Astrocyte (in vitro differentiated cells and primary cell): ENCODE results near the gene CILP2. TPM values are rescaled to one million over a fixed set of nuclear protein-coding genes. Genes with fewer than 3 reads are reported as not detected.

Source experiments
- DNase-seq: peaks from one replicate; pipeline ENCODE4 v3.0.0-alpha.2; 2010; ENCODE audit warnings: low read depth
- FAIRE-seq: peaks from 2 replicates; lab custom pipeline; 2011; peaks lifted over from hg19 to GRCh38; lab: Jason Lieb, UNC
- H2AFZ ChIP-seq: 2 replicates; pipeline ENCODE4 v1.6.0; 2012; ENCODE audit warnings: low read depth, low read length, inconsistent platforms
- H3K27ac ChIP-seq: 2 replicates; pipeline ENCODE4 v1.5.1; 2011; ENCODE audit warnings: low read depth, low read length, inconsistent platforms
- H3K27me3 ChIP-seq: 2 replicates; pipeline ENCODE4 v1.6.0; 2011; ENCODE audit warnings: low read length, inconsistent platforms; ENCODE audit not compliant: insufficient read depth
- H3K36me3 ChIP-seq: 2 replicates; pipeline ENCODE4 v1.5.1; 2011; ENCODE audit warnings: low read length, inconsistent platforms; ENCODE audit not compliant: insufficient read depth
- H3K4me1 ChIP-seq: 2 replicates; pipeline ENCODE4 v1.5.1; 2011; ENCODE audit warnings: low read length, inconsistent platforms; ENCODE audit not compliant: insufficient read depth
- H3K4me2 ChIP-seq: 2 replicates; pipeline ENCODE4 v1.6.0; 2012; ENCODE audit warnings: low read length, inconsistent platforms
- H3K4me3 ChIP-seq: 2 replicates; pipeline ENCODE4 v1.5.1; 2011; ENCODE audit warnings: low read depth, mild to moderate bottlenecking, low read length, inconsistent platforms; ENCODE audit not compliant: insufficient read depth
- H3K79me2 ChIP-seq: 2 replicates; pipeline ENCODE4 v1.6.0; 2012; ENCODE audit warnings: mild to moderate bottlenecking, low read length, inconsistent platforms; ENCODE audit not compliant: insufficient read depth
- H3K9ac ChIP-seq: 2 replicates; pipeline ENCODE4 v1.6.0; 2012; ENCODE audit warnings: mild to moderate bottlenecking, low read length, inconsistent platforms
- H3K9me3 ChIP-seq: 2 replicates; pipeline ENCODE4 v1.5.1; 2012; ENCODE audit warnings: low read depth, mild to moderate bottlenecking, low read length, inconsistent platforms; ENCODE audit not compliant: insufficient read depth
- H4K20me1 ChIP-seq: 2 replicates; pipeline ENCODE4 v1.6.0; 2012; ENCODE audit warnings: low read length, inconsistent platforms; ENCODE audit not compliant: insufficient read depth
- H3K27ac Mint-ChIP-seq: one replicate; pipeline ENCODE4 v1.8.0; 2021; ENCODE audit warnings: mild to moderate bottlenecking, mixed read lengths; ENCODE audit not compliant: unreplicated experiment
- H3K27me3 Mint-ChIP-seq: one replicate; pipeline ENCODE4 v1.8.0; 2021; ENCODE audit warnings: low read depth, mixed read lengths; ENCODE audit not compliant: unreplicated experiment
- H3K36me3 Mint-ChIP-seq: one replicate; pipeline ENCODE4 v1.8.0; 2021; ENCODE audit warnings: low read depth, mixed read lengths; ENCODE audit not compliant: unreplicated experiment
- H3K4me1 Mint-ChIP-seq: one replicate; pipeline ENCODE4 v1.8.0; 2021; ENCODE audit warnings: low read depth, mixed read lengths; ENCODE audit not compliant: unreplicated experiment
- H3K4me3 Mint-ChIP-seq: one replicate; pipeline ENCODE4 v1.8.0; 2021; ENCODE audit warnings: mild to moderate bottlenecking, moderate library complexity, mixed read lengths; ENCODE audit not compliant: unreplicated experiment
- H3K9me3 Mint-ChIP-seq: one replicate; pipeline ENCODE4 v1.8.0; 2021; ENCODE audit warnings: mild to moderate bottlenecking, mixed read lengths; ENCODE audit not compliant: unreplicated experiment
- EZH2 ChIP-seq: IDR thresholded peaks from 2 replicates; pipeline ENCODE4 v1.6.1; 2012; ENCODE audit warnings: mild to moderate bottlenecking, low read length, inconsistent platforms; ENCODE audit not compliant: insufficient read depth
- total RNA-seq: library from RNA; stranded (reverse); gene quantifications from 2 replicates; pipeline ENCODE4 v1.2.1, GENCODE V29; 2021
- TF ChIP-seq, protein P1 (sequence below): IDR thresholded peaks from 2 replicates; pipeline ENCODE4 v1.5.1; 2011; ENCODE audit warnings: low read depth, mild to moderate bottlenecking, inconsistent platforms, low read length, moderate library complexity; ENCODE audit not compliant: insufficient read depth

CILP2 gene
- total RNA-seq, 1 donor from 2014 or later: 3.9 TPM

DNA sequence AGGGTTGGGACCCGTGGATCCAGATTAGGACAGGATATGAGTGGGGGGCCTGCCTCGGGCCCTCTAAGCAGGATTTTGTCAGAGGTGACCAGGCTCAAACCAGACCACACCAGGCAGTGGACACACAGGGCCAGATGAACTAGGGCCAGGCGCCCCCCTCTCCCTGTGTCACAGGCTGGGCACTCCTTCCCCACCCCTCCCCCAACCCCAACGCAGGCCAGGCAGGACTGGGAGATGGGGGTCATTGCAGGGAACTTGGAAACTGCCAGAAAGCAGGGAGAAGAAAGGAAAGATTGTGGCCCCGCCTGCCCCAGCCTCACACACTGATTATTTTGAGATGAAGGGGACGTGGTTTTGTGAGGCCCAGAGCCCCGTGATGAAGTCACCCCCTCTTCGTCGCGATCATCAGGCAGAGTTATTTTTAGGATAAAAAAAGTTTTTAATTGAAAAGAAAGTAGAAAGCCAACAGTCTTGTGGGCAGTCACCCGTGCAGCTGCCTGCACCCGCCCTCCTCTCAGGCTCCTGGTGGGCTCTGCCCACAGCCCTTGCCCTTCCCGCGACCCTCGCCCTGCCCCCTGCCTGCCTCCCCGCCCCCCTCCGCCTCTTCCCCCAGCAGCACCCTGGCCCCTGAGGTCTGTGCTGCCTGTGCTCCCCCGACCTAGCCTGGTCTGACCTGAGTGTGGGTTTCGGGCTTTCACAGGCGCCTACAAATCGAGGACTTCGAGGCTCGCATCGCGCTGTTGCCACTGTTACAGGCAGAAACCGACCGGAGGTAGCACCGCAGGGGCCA lies 11.3 kb upstream of the CILP2 start:
- no peak overlapping the region for H3K4me3 ChIP-seq
- no peak for DNase-seq
- H3K9me3 ChIP-seq: no peaks in the 10 kb centered on the region
- Mint-ChIP-seq H3K27me3 (no peaks in the 10 kb centered on the region), H3K36me3 (peaks cover 5% of the 10 kb centered on the region), H3K27ac (no peak overlapping the region), H3K9me3 (no peaks in the 10 kb centered on the region), H3K4me1 (peaks cover 13% of the 10 kb centered on the region), H3K4me3 (no peak overlapping the region)
- no peak overlapping the region for H3K27ac ChIP-seq
- no peak for FAIRE-seq
- no peak overlapping the region for H3K9ac ChIP-seq
- H3K36me3 ChIP-seq: peaks cover 3% of the 10 kb centered on the region
- TF ChIP-seq EZH2: no peak
- TF ChIP-seq, protein P1, sequence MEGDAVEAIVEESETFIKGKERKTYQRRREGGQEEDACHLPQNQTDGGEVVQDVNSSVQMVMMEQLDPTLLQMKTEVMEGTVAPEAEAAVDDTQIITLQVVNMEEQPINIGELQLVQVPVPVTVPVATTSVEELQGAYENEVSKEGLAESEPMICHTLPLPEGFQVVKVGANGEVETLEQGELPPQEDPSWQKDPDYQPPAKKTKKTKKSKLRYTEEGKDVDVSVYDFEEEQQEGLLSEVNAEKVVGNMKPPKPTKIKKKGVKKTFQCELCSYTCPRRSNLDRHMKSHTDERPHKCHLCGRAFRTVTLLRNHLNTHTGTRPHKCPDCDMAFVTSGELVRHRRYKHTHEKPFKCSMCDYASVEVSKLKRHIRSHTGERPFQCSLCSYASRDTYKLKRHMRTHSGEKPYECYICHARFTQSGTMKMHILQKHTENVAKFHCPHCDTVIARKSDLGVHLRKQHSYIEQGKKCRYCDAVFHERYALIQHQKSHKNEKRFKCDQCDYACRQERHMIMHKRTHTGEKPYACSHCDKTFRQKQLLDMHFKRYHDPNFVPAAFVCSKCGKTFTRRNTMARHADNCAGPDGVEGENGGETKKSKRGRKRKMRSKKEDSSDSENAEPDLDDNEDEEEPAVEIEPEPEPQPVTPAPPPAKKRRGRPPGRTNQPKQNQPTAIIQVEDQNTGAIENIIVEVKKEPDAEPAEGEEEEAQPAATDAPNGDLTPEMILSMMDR: no peak
- H3K4me2 ChIP-seq: no peak overlapping the region
- peaks cover 36% of the 10 kb centered on the region for H3K79me2 ChIP-seq
- H2AFZ ChIP-seq: no peak overlapping the region
- H3K27me3 ChIP-seq: no peaks in the 10 kb centered on the region
- H4K20me1 ChIP-seq: peaks cover 72% of the 10 kb centered on the region
- no peaks in the 10 kb centered on the region for H3K4me1 ChIP-seq

- H4K20me1 ChIP-seq: peaks cover 73% of the 10 kb centered on the region
Observed at GRCh38 chr19:19527371-19527656, 10.8 kb upstream of the CILP2 start.

More at GRCh38 chr19:19527371-19527656, 10.8 kb upstream of the CILP2 start:
- Histone ChIP-seq H3K4me1 (no peaks in the 10 kb centered on the region), H3K27me3 (no peaks in the 10 kb centered on the region), H3K9me3 (no peaks in the 10 kb centered on the region), H3K27ac (no peak overlapping the region), H3K36me3 (peaks cover 3% of the 10 kb centered on the region), H3K9ac (no peak overlapping the region), H3K79me2 (peaks cover 31% of the 10 kb centered on the region), H3K4me3 (no peak overlapping the region), H2AFZ (no peak overlapping the region), H3K4me2 (no peak overlapping the region)
- TF ChIP-seq, protein P1: no peak
- no peak for TF ChIP-seq EZH2
- DNase-seq: no peak
- Mint-ChIP-seq H3K27me3 (no peaks in the 10 kb centered on the region), H3K9me3 (no peaks in the 10 kb centered on the region), H3K4me1 (peaks cover 16% of the 10 kb centered on the region), H3K27ac (no peak overlapping the region), H3K4me3 (no peak overlapping the region), H3K36me3 (peaks cover 7% of the 10 kb centered on the region)
- no peak for FAIRE-seq
